ENCODE measurements around the gene DCPS. TPM values are rescaled to one million over a fixed set of nuclear protein-coding genes. Genes with fewer than 3 reads are reported as not detected.

DCPS gene
- total and polyA plus RNA-seq, 2 of the 4 experiments (the other 2 are of a cell fraction) = 19.7 to 34.8 TPM

- H4K8ac ChIP-seq (ENCODE audit: low read depth in 2 of 2, low read length in 2 of 2) = no peak overlapping the region
- H3K4me3 ChIP-seq (ENCODE audit: insufficient read depth, low read depth, low read length) = no peak overlapping the region
- ATAC-seq (ENCODE audit: low read depth) (no peak), DNase-seq (no peak)
- no peak overlapping the region for H3K9ac ChIP-seq (ENCODE audit: low read depth, low read length)
- no peak overlapping the region for H3K56ac ChIP-seq (ENCODE audit: extremely low read depth, insufficient read depth, low read length)
- H3K79me1 ChIP-seq (ENCODE audit: low read depth in 1 of 2, low read length in 2 of 2) = peaks cover 21 to 51% of the 10 kb centered on the region in 2 experiments
- H2BK5ac ChIP-seq (ENCODE audit: low read depth, low read length, poor library complexity, severe bottlenecking) = no peak overlapping the region
- no peak overlapping the region for H2BK120ac ChIP-seq (ENCODE audit: low read depth, low read length)
- H3K14ac ChIP-seq (replicated peaks; ENCODE audit: low read depth, low read length) = no peak overlapping the region
- H3K9me3 ChIP-seq (ENCODE audit: control insufficient read depth, insufficient read depth, low read length) = no peaks in the 10 kb centered on the region
- no peaks in the 10 kb centered on the region for H3K27me3 ChIP-seq (ENCODE audit: control insufficient read depth, insufficient read depth, low read length)
- no peak overlapping the region for H2AK9ac ChIP-seq (replicated peaks; ENCODE audit: low read depth, low read length, poor library complexity)
- H3K9me1 ChIP-seq (ENCODE audit: insufficient read depth, low read length) = peaks cover 14% of the 10 kb centered on the region
- no peak overlapping the region for H4K91ac ChIP-seq (ENCODE audit: insufficient read depth, low read depth, low read length)
- H3K36me3 ChIP-seq (ENCODE audit: control insufficient read depth, insufficient read depth, low read length) = peaks cover 45% of the 10 kb centered on the region
- no peak overlapping the region for H3K18ac ChIP-seq (ENCODE audit: low read depth, low read length)
- H2AFZ ChIP-seq (replicated peaks; ENCODE audit: low read length, poor library complexity) = no peak overlapping the region
- H3K4me1 ChIP-seq (ENCODE audit: control insufficient read depth, insufficient read depth, low read length) = peaks cover 3% of the 10 kb centered on the region
- no peak overlapping the region for H3K23ac ChIP-seq (ENCODE audit: low read depth, low read length)
- no TSS peak for BruUV-seq (replicated peaks)
- no peak overlapping the region for H3K4ac ChIP-seq (ENCODE audit: low read depth, low read length)
- CTCF ChIA-PET = no interaction called here
- TF ChIP-seq MAZ (IDR thresholded peaks at IDR 0.05; ENCODE audit: borderline replicate concordance, low read depth, low read length) = no peak
- TF ChIP-seq POLR2A (IDR thresholded peaks at IDR 0.05; ENCODE audit: low read depth, low read length) = no peak
- no peak for TF ChIP-seq RFX5 (IDR thresholded peaks at IDR 0.05; ENCODE audit: low read depth, low read length)
- no peak for TF ChIP-seq ELK1 (IDR thresholded peaks at IDR 0.05; ENCODE audit: borderline replicate concordance, low read depth, low read length)
- no peak for TF ChIP-seq MXI1 (IDR thresholded peaks at IDR 0.05; ENCODE audit: borderline replicate concordance, low read depth, low read length)
- no peak for TF ChIP-seq NFE2L2 (IDR thresholded peaks at IDR 0.05; ENCODE audit: low read depth, low read length)
- H4K20me1 ChIP-seq (ENCODE audit: insufficient read depth, low read length) = peaks cover 15% of the 10 kb centered on the region
- no peak overlapping the region for H2BK20ac ChIP-seq (ENCODE audit: low read depth, low read length)
- H3K27ac ChIP-seq (ENCODE audit: insufficient read depth, low read length) = no peak overlapping the region
- POLR2A ChIA-PET (ENCODE audit: unreplicated experiment) = no interaction called here
- in situ Hi-C loops (cut with MboI; ENCODE audit: low sequenced_read_pairs) = no loop called here
- no peak overlapping the region for H4K5ac ChIP-seq (ENCODE audit: low read depth, low read length)
- no peak overlapping the region for H2BK15ac ChIP-seq (ENCODE audit: low read depth, low read length)
- no peak overlapping the region for H3K4me2 ChIP-seq (ENCODE audit: low read depth, low read length)
- WGBS, 2 experiments (ENCODE audit: extremely low coverage in 2 of 2, insufficient read length in 1 of 2) = no CpG with 5 or more reads among the region's 6 CpGs
- dilution Hi-C loops (cut with HindIII; ENCODE audit: low sequenced_read_pairs, unreplicated experiment) = no loop called here
- intact Hi-C loops (cut with micrococcal nuclease) = no loop called here
- H2AK5ac ChIP-seq (ENCODE audit: low read depth, low read length) = no peak overlapping the region
Observed at GRCh38 chr11:126262216-126262615, 41.6 kb upstream of the DCPS start.

Measured in IMR-90 (cell line).